ENCODE data around the gene GDE1.
A peak's percentile ranks its signal among the peaks of the same experiment; 100 is the strongest.

Gene GDE1

DNA sequence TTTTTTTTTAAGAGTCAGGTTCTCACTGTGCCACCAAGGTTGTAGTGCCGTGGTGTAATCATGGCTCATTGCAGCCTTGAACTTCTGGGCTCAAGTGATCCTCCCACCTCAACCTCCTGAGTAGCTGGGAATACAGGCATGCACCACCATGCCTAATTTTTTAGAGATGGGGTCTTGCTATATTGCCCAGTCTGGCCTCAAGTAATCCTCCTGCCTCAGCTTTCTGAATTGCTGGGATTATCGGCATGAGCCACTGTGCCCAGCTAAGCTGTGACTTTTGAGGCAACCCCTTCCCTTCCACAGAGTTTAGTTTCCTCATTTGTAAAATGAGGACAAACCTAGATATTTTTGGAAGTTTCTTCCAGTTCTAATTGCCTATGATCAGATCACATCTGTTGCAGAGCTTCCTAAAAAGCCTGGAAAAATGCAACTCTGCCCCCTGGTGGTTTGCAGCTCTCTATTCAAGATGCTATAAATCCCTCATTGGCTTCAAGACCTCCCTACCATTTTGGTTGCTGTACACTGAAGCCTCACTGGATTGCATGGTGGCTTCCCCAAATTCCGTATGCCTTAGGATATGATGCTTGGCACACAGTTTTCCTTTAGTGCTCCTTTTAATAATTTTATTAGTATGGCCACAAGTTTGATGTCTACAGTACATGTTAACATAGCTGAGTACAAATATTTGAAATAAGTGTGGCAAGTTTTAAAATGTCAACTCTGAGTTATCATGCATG is 19.3 kb downstream of the GDE1 start:
- TF ChIP-seq, protein P1, sequence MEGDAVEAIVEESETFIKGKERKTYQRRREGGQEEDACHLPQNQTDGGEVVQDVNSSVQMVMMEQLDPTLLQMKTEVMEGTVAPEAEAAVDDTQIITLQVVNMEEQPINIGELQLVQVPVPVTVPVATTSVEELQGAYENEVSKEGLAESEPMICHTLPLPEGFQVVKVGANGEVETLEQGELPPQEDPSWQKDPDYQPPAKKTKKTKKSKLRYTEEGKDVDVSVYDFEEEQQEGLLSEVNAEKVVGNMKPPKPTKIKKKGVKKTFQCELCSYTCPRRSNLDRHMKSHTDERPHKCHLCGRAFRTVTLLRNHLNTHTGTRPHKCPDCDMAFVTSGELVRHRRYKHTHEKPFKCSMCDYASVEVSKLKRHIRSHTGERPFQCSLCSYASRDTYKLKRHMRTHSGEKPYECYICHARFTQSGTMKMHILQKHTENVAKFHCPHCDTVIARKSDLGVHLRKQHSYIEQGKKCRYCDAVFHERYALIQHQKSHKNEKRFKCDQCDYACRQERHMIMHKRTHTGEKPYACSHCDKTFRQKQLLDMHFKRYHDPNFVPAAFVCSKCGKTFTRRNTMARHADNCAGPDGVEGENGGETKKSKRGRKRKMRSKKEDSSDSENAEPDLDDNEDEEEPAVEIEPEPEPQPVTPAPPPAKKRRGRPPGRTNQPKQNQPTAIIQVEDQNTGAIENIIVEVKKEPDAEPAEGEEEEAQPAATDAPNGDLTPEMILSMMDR (conservative IDR thresholded peaks at IDR 0.05), result peak; percentile 88
- no peak for TF ChIP-seq ZFX (IDR thresholded peaks at IDR 0.05)

DNA sequence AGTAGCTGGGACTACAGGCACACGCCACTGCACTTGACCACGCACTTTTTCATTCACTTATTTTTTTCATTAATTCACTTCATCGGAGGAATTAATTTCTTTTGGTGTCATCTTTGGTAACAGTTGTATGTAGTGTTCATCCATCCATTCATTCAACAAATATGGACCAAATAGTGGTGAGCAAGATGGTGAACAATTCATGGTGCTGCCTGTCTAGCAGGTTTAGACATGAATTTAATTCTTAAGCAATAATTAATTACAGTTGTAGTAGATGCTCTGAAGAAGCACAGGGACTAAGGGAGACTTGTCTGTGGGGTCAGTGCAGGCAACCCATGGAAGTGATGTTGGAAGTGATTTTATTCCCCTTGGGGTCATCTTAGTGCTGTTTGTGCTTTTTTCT is 22.4 kb downstream of the GDE1 start:
- H3K27ac ChIP-seq, result no peak overlapping the region
- TF ChIP-seq, protein P1 (conservative IDR thresholded peaks at IDR 0.05), result no peak
- TF ChIP-seq ZFX (IDR thresholded peaks at IDR 0.05), result no peak

More for the DNA sequence above, 19.3 kb downstream of the GDE1 start:
- H3K27ac ChIP-seq, result no peak overlapping the region

DNA sequence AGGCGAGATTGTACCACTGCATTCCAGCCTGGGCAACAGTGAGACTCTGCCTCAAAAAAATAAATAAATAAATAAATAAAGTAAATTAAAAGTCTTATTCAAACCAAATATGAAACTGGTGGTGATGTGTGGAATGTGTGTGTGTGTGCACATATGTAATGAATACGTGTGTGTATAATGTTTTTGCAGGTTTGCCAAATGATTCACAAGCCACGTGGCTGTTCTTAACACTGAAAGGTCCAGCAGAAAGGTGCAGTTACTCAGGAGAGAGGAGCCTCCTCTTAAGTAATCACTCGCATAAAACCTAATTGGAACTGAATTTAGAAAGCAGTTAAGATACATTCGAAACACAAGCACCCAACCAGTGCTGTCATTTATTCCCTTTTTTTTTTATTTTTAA is 22.9 kb downstream of the GDE1 start:
- no peak for TF ChIP-seq ZFX (IDR thresholded peaks at IDR 0.05)
- TF ChIP-seq, protein P1 (conservative IDR thresholded peaks at IDR 0.05), result no peak
- no peak overlapping the region for H3K27ac ChIP-seq

DNA sequence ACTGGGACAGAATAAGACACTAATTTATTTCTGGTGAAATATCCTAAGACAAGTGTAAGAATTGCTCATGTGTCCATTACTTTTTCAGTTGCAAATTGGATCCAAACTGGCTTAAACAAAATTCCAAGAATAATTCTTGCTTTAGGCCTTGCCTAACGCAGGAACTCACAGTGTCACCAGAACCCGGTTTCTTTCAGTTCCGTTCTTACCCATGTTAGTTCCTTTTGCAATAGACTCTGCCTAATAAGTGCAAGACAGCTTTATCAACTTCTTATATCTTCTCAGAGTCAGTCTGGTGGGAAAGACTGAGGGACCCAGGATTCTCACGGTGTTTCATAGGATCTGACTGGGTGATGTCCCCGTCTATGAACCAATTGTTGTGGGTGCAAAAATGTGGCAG is 24.7 kb downstream of the GDE1 start:
- TF ChIP-seq, protein P1 (conservative IDR thresholded peaks at IDR 0.05), result no peak
- TF ChIP-seq ZFX (IDR thresholded peaks at IDR 0.05), result no peak
- H3K27ac ChIP-seq, result no peak overlapping the region

DNA sequence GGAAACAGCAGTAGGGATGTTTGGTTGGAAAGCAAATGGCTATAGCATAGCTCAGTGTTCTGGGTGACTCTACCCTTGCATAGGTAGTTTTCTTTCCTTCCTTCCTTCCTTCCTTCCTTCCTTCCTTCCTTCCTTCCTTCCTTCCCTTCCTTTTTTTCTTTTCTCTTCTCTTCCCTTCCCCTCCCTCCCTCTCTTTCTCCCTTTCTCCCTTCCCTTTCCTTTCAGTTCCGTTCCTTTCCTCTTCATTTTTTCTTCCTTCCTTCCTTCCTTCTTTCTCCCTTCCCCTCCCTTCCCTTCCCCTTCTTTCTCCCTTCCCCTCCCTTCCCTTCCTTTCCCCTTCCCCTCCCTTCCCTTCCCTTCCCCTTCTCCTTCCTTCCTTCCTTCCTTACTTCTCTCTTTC is 31.3 kb downstream of the GDE1 start:
- TF ChIP-seq ZFX (IDR thresholded peaks at IDR 0.05), result no peak
- TF ChIP-seq, protein P1 (conservative IDR thresholded peaks at IDR 0.05), result no peak
- no peak overlapping the region for H3K27ac ChIP-seq

DNA sequence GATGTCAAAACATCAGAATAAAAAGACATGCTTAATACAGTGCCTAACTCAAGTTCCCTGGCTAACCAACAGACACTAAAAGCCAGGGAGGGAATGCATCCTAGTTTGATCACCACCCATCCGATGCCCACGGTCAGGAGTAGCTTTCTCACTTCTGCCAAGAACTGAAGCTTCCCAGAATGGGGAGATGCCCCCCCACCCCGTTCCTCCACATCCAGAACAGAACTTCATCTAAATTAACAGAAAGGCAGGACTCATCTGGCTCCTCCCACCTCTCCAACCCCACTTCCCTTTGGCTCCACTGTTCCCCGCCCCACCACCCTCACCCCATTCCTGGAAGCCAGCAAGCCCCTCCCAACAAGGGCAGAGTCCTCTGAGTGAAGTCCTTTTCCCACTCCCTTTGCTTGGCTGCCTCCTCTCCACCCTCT is 33.7 kb downstream of the GDE1 start:
- H3K27ac ChIP-seq, result no peak overlapping the region
- TF ChIP-seq, protein P1 (conservative IDR thresholded peaks at IDR 0.05), result no peak
- TF ChIP-seq ZFX (IDR thresholded peaks at IDR 0.05), result no peak

DNA sequence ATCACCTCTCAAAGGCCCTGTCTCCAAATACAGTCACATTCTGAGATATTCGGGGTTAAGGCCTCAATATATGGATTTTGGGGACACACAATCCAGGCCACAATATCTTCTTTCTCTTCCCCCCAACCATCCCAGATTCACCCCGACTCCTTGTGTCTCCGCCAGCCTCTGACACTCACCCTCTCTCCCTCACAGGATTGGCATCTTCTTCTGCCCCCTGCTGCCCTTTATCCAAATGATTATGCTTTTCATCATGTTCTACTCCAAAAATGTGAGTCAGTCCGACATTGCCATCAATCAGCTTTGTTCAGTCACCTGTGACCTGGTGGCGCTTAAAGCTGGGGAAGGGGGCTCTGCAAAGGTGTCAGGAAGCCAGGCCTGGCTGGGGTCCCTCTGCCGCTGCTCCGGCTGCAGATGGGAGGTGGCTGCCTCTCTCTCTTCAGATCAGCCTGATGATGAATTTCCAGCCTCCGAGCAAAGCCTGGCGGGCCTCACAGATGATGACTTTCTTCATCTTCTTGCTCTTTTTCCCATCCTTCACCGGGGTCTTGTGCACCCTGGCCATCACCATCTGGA is 35.1 kb downstream of the GDE1 start:
- no peak overlapping the region for H3K27ac ChIP-seq
- TF ChIP-seq ZFX (IDR thresholded peaks at IDR 0.05), result no peak
- TF ChIP-seq, protein P1 (conservative IDR thresholded peaks at IDR 0.05), result no peak; the same call in 1 of the 2 replicates

Data from C4-2B (cell line).